Panc1 (cell line): ENCODE results near the gene RPL10A. TPM values are rescaled to one million over a fixed set of nuclear protein-coding genes. Genes with fewer than 3 reads are reported as not detected.

ENCODE experiments used
- ATAC-seq: fragments of 200-7000 bp; cut with Tn5 transposase; 2 replicates; pipeline ENCODE4 v1.9.1; 2020; ENCODE audit warnings: mild to moderate bottlenecking, moderate library complexity
- BruUV-seq: library from RNA; stranded (reverse); fragments of 400-500 nt; replicated peaks from 2 replicates; lab custom pipeline; 2021; lab: Mats Ljungman, UMichigan
- CTCF ChIA-PET: fragments of 300-600 bp; sonication (Branson Sonifier 250); formaldehyde crosslinking; loops from one replicate; lab custom pipeline; 2022; ENCODE audit warnings: antibody characterized with exemption; lab: Charles Lee
- POLR2A ChIA-PET: fragments of 300-600 bp; sonication (Branson Sonifier 250); formaldehyde crosslinking; loops from one replicate; lab custom pipeline; 2022; ENCODE audit warnings: antibody characterized with exemption; lab: Charles Lee
- DNase-seq: peaks from one replicate; pipeline ENCODE4 v3.0.0-alpha.2; 2010; ENCODE audit warnings: low read depth, low spot score
- H3K27ac ChIP-seq: 2 replicates; pipeline ENCODE4 v1.5.1; 2011; ENCODE audit warnings: mild to moderate bottlenecking, low read length, inconsistent platforms
- H3K27me3 ChIP-seq: fragments of 200-500 bp; sonication (Bioruptor generic); 2 replicates; pipeline ENCODE4 v1.6.0; 2014; ENCODE audit warnings: low read length, inconsistent platforms; ENCODE audit not compliant: control insufficient read depth, insufficient read depth
- H3K36me3 ChIP-seq: fragments of 200-500 bp; sonication (Bioruptor generic); 2 replicates; pipeline ENCODE4 v1.5.1; 2014; ENCODE audit warnings: inconsistent platforms, mild to moderate bottlenecking, low read length, moderate library complexity; ENCODE audit not compliant: control insufficient read depth, insufficient read depth
- H3K4me1 ChIP-seq: 2 replicates; pipeline ENCODE4 v1.5.1; 2011; ENCODE audit warnings: inconsistent platforms, mild to moderate bottlenecking, low read length, moderate library complexity; ENCODE audit not compliant: control insufficient read depth, insufficient read depth
- H3K4me3 ChIP-seq, 2 experiments: 2 replicates each; pipeline ENCODE4 v1.5.1; 2011 to 2012; ENCODE audit warnings: low read depth in 2 of 2, low read length in 2 of 2, mild to moderate bottlenecking in 2 of 2, inconsistent platforms in 1 of 2, moderate library complexity in 1 of 2
- H3K9me3 ChIP-seq: fragments of 200-500 bp; sonication (Bioruptor generic); 2 replicates; pipeline ENCODE4 v1.5.1; 2014; ENCODE audit warnings: low read depth, mild to moderate bottlenecking, inconsistent platforms, low read length, moderate library complexity; ENCODE audit not compliant: control insufficient read depth, insufficient read depth
- POLR2AphosphoS5 ChIP-seq: IDR thresholded peaks from 2 replicates; pipeline ENCODE4 v1.6.1; 2012; ENCODE audit warnings: mild to moderate bottlenecking, low read depth, low read length, moderate library complexity
- SIN3A ChIP-seq: IDR thresholded peaks from 2 replicates; pipeline ENCODE4 v1.6.1; 2012; ENCODE audit warnings: low read depth, mild to moderate bottlenecking, low read length, moderate library complexity, borderline replicate concordance; ENCODE audit not compliant: insufficient read depth
- TCF7L2 ChIP-seq: IDR thresholded peaks from 2 replicates; pipeline ENCODE4 v1.6.1; 2011; ENCODE audit warnings: mild to moderate bottlenecking, low read depth, low read length, inconsistent platforms
- in situ Hi-C: cut with HindIII; loops from 2 replicates; pipeline ENCODE4 v1.10.0; 2016; ENCODE audit warnings: low sequenced_read_pairs, low pct_unique_long_range_greater_than_20kb
- intact Hi-C: fragments of 100-400 bp; cut with micrococcal nuclease; formaldehyde crosslinking; loops from one replicate; pipeline ENCODE4 v1.10.0; 2022; ENCODE audit not compliant: unreplicated experiment
- total RNA-seq: library from RNA; stranded (reverse); gene quantifications from one replicate; pipeline ENCODE4 v1.2.1, GENCODE V29; 2021; ENCODE audit not compliant: unreplicated experiment
- TF ChIP-seq, protein P1 (sequence below): fragments of 450-650 bp; IDR thresholded peaks from 2 replicates; pipeline ENCODE4 v1.5.1; 2017; ENCODE audit warnings: mild to moderate bottlenecking
- TF ChIP-seq, protein P2 (sequence below), 2 experiments: IDR thresholded peaks; 2 replicates each; pipeline ENCODE4 v1.6.1; 2011 to 2012; ENCODE audit warnings: low read depth in 2 of 2, control low read depth in 1 of 2, low read length in 1 of 2, mild to moderate bottlenecking in 1 of 2, moderate library complexity in 1 of 2; ENCODE audit not compliant: insufficient read depth in 1 of 2

Gene RPL10A
- total RNA-seq, 1 experiment from 2014 or later, result 732 TPM

DNA sequence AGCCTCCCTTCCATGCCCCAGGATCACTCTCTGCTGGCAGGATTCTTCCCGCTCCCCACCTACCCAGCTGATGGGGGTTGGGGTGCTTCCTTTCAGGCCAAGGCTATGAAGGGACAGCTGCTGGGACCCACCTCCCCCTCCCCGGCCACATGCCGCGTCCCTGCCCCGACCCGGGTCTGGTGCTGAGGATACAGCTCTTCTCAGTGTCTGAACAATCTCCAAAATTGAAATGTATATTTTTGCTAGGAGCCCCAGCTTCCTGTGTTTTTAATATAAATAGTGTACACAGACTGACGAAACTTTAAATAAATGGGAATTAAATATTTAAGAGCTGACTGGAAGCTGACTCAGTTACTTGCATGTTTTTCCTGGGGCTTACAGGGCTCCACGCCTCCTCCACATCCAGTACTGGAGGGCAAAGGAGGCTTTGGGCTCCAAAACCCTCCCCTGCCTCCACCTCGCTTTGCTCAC is 40.3 kb upstream of the RPL10A start:
- CTCF ChIA-PET, result no interaction called here
- Histone ChIP-seq H3K27me3 (no peaks in the 10 kb centered on the region), H3K9me3 (peaks cover 13% of the 10 kb centered on the region; the same call in 1 of the 2 replicates), H3K4me1 (no peaks in the 10 kb centered on the region; the same call in 1 of the 2 replicates), H3K27ac (no peak overlapping the region), H3K36me3 (no peaks in the 10 kb centered on the region), H3K4me3 (no peak overlapping the region)
- in situ Hi-C loops, result no loop called here
- no peak for ATAC-seq
- POLR2A ChIA-PET, result interaction anchor here (0.6 kb wide), 1 partner anchor 157 kb away, joined by 4 read pairs; no protein-coding TSS in a partner anchor
- TF ChIP-seq, protein P1, sequence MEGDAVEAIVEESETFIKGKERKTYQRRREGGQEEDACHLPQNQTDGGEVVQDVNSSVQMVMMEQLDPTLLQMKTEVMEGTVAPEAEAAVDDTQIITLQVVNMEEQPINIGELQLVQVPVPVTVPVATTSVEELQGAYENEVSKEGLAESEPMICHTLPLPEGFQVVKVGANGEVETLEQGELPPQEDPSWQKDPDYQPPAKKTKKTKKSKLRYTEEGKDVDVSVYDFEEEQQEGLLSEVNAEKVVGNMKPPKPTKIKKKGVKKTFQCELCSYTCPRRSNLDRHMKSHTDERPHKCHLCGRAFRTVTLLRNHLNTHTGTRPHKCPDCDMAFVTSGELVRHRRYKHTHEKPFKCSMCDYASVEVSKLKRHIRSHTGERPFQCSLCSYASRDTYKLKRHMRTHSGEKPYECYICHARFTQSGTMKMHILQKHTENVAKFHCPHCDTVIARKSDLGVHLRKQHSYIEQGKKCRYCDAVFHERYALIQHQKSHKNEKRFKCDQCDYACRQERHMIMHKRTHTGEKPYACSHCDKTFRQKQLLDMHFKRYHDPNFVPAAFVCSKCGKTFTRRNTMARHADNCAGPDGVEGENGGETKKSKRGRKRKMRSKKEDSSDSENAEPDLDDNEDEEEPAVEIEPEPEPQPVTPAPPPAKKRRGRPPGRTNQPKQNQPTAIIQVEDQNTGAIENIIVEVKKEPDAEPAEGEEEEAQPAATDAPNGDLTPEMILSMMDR, result no peak
- no peak for TF ChIP-seq TCF7L2
- TF ChIP-seq, protein P2, sequence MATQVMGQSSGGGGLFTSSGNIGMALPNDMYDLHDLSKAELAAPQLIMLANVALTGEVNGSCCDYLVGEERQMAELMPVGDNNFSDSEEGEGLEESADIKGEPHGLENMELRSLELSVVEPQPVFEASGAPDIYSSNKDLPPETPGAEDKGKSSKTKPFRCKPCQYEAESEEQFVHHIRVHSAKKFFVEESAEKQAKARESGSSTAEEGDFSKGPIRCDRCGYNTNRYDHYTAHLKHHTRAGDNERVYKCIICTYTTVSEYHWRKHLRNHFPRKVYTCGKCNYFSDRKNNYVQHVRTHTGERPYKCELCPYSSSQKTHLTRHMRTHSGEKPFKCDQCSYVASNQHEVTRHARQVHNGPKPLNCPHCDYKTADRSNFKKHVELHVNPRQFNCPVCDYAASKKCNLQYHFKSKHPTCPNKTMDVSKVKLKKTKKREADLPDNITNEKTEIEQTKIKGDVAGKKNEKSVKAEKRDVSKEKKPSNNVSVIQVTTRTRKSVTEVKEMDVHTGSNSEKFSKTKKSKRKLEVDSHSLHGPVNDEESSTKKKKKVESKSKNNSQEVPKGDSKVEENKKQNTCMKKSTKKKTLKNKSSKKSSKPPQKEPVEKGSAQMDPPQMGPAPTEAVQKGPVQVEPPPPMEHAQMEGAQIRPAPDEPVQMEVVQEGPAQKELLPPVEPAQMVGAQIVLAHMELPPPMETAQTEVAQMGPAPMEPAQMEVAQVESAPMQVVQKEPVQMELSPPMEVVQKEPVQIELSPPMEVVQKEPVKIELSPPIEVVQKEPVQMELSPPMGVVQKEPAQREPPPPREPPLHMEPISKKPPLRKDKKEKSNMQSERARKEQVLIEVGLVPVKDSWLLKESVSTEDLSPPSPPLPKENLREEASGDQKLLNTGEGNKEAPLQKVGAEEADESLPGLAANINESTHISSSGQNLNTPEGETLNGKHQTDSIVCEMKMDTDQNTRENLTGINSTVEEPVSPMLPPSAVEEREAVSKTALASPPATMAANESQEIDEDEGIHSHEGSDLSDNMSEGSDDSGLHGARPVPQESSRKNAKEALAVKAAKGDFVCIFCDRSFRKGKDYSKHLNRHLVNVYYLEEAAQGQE (IDR thresholded peaks at IDR 0.05; ENCODE audit: insufficient read depth in 1 of 2, low read depth in 2 of 2, low read length in 1 of 2), result no peak
- TF ChIP-seq SIN3A, result no peak
- BruUV-seq, result no TSS peak
- DNase-seq, result no peak
- intact Hi-C loops, result no loop called here

DNA sequence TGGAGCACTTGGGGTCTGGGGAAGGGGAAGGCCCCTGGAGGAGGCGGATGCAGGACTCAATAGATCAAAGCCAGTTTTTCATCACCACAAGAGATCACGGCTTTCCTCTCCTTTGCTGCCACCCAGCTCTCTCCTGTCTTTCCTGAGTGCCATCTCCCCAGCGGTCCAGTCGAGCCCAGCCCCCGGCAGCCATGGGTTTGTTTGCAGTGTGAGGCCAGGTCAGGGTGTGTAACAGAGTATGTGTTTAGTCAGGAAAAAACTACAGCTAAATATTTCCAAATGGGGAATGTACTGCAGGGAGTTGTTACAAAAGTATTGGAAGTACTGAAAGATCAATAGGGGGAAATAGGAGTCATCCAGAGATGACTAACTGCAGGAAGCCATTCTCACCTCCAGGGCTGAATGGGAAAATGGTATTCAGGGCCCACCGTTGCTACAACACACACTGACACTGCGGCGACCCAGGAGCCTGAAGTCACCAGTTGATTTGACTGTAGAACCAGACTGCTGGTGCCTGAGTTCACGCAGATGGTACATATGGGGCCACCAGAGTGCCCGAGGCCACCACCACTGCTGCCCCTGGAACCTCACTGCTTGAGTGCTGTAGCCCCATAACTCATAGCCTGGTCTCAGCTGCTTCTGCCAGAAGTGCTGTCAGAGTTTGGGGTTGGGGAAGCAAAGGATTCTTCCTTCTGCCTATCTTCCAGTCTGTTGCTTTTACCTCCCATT is 39.6 kb upstream of the RPL10A start:
- intact Hi-C loops, result no loop called here
- H3K27ac ChIP-seq, result no peak overlapping the region
- ATAC-seq, result no peak
- no peak overlapping the region for H3K4me3 ChIP-seq
- H3K4me1 ChIP-seq, result no peaks in the 10 kb centered on the region; the same call in 1 of the 2 replicates
- in situ Hi-C loops, result no loop called here
- peaks cover 13% of the 10 kb centered on the region; the same call in 1 of the 2 replicates for H3K9me3 ChIP-seq
- ChIA-PET POLR2A (no interaction called here), CTCF (no interaction called here)
- no peak for DNase-seq
- no TSS peak for BruUV-seq
- no peaks in the 10 kb centered on the region for H3K27me3 ChIP-seq
- H3K36me3 ChIP-seq, result no peaks in the 10 kb centered on the region
- TF ChIP-seq SIN3A (no peak), POLR2AphosphoS5 (no peak), TCF7L2 (no peak)
- TF ChIP-seq, protein P1, result no peak
- TF ChIP-seq, protein P2 (IDR thresholded peaks at IDR 0.05; ENCODE audit: insufficient read depth in 1 of 2, low read depth in 2 of 2, low read length in 1 of 2), result no peak
